NB4 (cell line): ENCODE results near the gene P4HB.

Experiments used
- DNase-seq: peaks from one replicate; pipeline ENCODE4 v3.0.0; 2010; ENCODE audit warnings: low read depth
- H3K4me3 ChIP-seq: one replicate; pipeline ENCODE4 v1.5.1; 2011; ENCODE audit warnings: mild to moderate bottlenecking, low read depth, low read length, moderate library complexity
- MYC ChIP-seq: IDR thresholded peaks from 2 replicates; pipeline ENCODE4 v1.6.1; 2011; ENCODE audit warnings: low read depth, low read length
- POLR2A ChIP-seq: IDR thresholded peaks from 2 replicates; pipeline ENCODE4 v1.6.1; 2011; ENCODE audit warnings: mild to moderate bottlenecking; ENCODE audit not compliant: insufficient read length; ENCODE audit errors: extremely low read depth
- TF ChIP-seq, protein P1 (sequence below): IDR thresholded peaks from 2 replicates; pipeline ENCODE4 v1.6.1; 2011; ENCODE audit warnings: low read depth, low read length
- TF ChIP-seq, protein P2 (sequence below): IDR thresholded peaks from one replicate; pipeline ENCODE4 v1.5.1; 2012; ENCODE audit warnings: low read depth, low read length

P4HB gene

GRCh38 chr17:81884520-81884919 lies 24.2 kb upstream of the P4HB start:
- DNase-seq, result no peak
- TF ChIP-seq, protein P1, sequence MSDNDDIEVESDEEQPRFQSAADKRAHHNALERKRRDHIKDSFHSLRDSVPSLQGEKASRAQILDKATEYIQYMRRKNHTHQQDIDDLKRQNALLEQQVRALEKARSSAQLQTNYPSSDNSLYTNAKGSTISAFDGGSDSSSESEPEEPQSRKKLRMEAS, result no peak
- TF ChIP-seq, protein P2, sequence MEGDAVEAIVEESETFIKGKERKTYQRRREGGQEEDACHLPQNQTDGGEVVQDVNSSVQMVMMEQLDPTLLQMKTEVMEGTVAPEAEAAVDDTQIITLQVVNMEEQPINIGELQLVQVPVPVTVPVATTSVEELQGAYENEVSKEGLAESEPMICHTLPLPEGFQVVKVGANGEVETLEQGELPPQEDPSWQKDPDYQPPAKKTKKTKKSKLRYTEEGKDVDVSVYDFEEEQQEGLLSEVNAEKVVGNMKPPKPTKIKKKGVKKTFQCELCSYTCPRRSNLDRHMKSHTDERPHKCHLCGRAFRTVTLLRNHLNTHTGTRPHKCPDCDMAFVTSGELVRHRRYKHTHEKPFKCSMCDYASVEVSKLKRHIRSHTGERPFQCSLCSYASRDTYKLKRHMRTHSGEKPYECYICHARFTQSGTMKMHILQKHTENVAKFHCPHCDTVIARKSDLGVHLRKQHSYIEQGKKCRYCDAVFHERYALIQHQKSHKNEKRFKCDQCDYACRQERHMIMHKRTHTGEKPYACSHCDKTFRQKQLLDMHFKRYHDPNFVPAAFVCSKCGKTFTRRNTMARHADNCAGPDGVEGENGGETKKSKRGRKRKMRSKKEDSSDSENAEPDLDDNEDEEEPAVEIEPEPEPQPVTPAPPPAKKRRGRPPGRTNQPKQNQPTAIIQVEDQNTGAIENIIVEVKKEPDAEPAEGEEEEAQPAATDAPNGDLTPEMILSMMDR, result no peak
- TF ChIP-seq MYC (no peak), POLR2A (no peak)
- H3K4me3 ChIP-seq, result no peak overlapping the region

- TF ChIP-seq, protein P1, result no peak
- TF ChIP-seq, protein P2, result no peak
- TF ChIP-seq POLR2A, result no peak
- TF ChIP-seq MYC, result no peak
- no peak for DNase-seq
- no peak overlapping the region for H3K4me3 ChIP-seq
Measured at GRCh38 chr17:81879121-81879520, 18.8 kb upstream of the P4HB start.

GRCh38 chr17:81878294-81878693 lies 18.0 kb upstream of the P4HB start:
- DNase-seq, result no peak
- H3K4me3 ChIP-seq, result no peak overlapping the region
- TF ChIP-seq, protein P2, result no peak
- TF ChIP-seq, protein P1, result no peak
- TF ChIP-seq MYC, result no peak
- TF ChIP-seq POLR2A, result no peak

- TF ChIP-seq MYC, result no peak
- TF ChIP-seq, protein P1, result no peak
- TF ChIP-seq, protein P2, result no peak
- TF ChIP-seq POLR2A, result no peak
- DNase-seq, result no peak
- H3K4me3 ChIP-seq, result no peak overlapping the region
Measured at GRCh38 chr17:81877569-81877968, 17.2 kb upstream of the P4HB start.

GRCh38 chr17:81871387-81872230 lies 11.3 kb upstream of the P4HB start:
- H3K4me3 ChIP-seq, result peak overlapping the region; percentile 77
- DNase-seq, result peak; percentile 90
- TF ChIP-seq MYC (peak; percentile 99), POLR2A (peak; percentile 82)
- TF ChIP-seq, protein P1, result peak; percentile 96
- TF ChIP-seq, protein P2, result no peak
